WERI-Rb-1 (cell line): ENCODE results near the gene SYN1.

ENCODE experiments used
- DNase-seq: peaks from one replicate; pipeline ENCODE4 v3.0.0-alpha.2; 2020
- H3K27ac ChIP-seq: fragments of 250-450 bp; sonication (Bioruptor Pico); 2 replicates; pipeline ENCODE4 v1.5.1; 2020; ENCODE audit warnings: mild to moderate bottlenecking, moderate library complexity
- H3K27me3 ChIP-seq: fragments of 250-450 bp; sonication (Bioruptor Pico); 2 replicates; pipeline ENCODE4 v1.5.1; 2021; ENCODE audit warnings: mild to moderate bottlenecking, low read depth, moderate library complexity; ENCODE audit not compliant: insufficient read depth, severe bottlenecking
- H3K36me3 ChIP-seq: fragments of 250-450 bp; sonication (Bioruptor Pico); 2 replicates; pipeline ENCODE4 v1.5.1; 2020; ENCODE audit warnings: mild to moderate bottlenecking, moderate library complexity
- H3K4me3 ChIP-seq: 2 replicates; pipeline ENCODE4 v1.5.1; 2011; ENCODE audit warnings: low read depth, mild to moderate bottlenecking, control low read depth, low read length
- H3K9me3 ChIP-seq: fragments of 250-450 bp; sonication (Bioruptor Pico); 2 replicates; pipeline ENCODE4 v1.5.1; 2021; ENCODE audit warnings: mild to moderate bottlenecking, moderate library complexity; ENCODE audit not compliant: severe bottlenecking
- TF ChIP-seq, protein P1 (sequence below): IDR thresholded peaks from 2 replicates; pipeline ENCODE4 v1.5.1; 2011; ENCODE audit warnings: low read depth, mild to moderate bottlenecking, control low read depth, inconsistent platforms, low read length

SYN1 gene

DNA sequence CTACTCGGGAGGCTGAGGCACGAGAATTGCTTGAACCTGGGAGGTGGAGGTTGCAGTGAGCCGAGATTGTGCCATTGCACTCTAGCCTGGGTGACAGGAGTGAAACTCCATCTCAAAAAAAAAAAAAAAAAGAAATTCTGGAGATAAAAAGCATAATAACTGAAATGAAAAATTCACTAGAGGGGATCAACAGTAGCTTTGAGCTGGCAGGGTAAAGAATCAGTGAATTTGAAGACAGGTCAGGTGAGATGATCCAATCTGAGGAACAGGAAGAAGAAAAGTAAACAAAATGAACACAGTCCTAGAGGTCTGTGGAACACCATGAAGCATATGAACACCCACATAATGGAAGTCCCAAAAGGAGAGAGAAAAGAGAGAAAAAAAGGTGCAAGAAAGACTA lies 22.4 kb downstream of the SYN1 start:
- TF ChIP-seq, protein P1, sequence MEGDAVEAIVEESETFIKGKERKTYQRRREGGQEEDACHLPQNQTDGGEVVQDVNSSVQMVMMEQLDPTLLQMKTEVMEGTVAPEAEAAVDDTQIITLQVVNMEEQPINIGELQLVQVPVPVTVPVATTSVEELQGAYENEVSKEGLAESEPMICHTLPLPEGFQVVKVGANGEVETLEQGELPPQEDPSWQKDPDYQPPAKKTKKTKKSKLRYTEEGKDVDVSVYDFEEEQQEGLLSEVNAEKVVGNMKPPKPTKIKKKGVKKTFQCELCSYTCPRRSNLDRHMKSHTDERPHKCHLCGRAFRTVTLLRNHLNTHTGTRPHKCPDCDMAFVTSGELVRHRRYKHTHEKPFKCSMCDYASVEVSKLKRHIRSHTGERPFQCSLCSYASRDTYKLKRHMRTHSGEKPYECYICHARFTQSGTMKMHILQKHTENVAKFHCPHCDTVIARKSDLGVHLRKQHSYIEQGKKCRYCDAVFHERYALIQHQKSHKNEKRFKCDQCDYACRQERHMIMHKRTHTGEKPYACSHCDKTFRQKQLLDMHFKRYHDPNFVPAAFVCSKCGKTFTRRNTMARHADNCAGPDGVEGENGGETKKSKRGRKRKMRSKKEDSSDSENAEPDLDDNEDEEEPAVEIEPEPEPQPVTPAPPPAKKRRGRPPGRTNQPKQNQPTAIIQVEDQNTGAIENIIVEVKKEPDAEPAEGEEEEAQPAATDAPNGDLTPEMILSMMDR: no peak
- DNase-seq: no peak
- Histone ChIP-seq H3K4me3 (no peak overlapping the region), H3K27me3 (no peaks in the 10 kb centered on the region), H3K36me3 (no peaks in the 10 kb centered on the region), H3K9me3 (peaks cover 2% of the 10 kb centered on the region), H3K27ac (no peak overlapping the region)

GRCh38 chrX:47596256-47596655 lies 23.4 kb downstream of the SYN1 start:
- Histone ChIP-seq H3K27ac (no peak overlapping the region), H3K27me3 (no peaks in the 10 kb centered on the region), H3K9me3 (peaks cover 2% of the 10 kb centered on the region), H3K4me3 (no peak overlapping the region), H3K36me3 (no peaks in the 10 kb centered on the region)
- TF ChIP-seq, protein P1: no peak
- no peak for DNase-seq

GRCh38 chrX:47595716-47596251 lies 23.9 kb downstream of the SYN1 start:
- Histone ChIP-seq H3K4me3 (no peak overlapping the region), H3K27ac (no peak overlapping the region), H3K27me3 (no peaks in the 10 kb centered on the region), H3K36me3 (no peaks in the 10 kb centered on the region), H3K9me3 (peaks cover 2% of the 10 kb centered on the region)
- DNase-seq: no peak
- TF ChIP-seq, protein P1: no peak

GRCh38 chrX:47593522-47593921 lies 26.1 kb downstream of the SYN1 start:
- H3K4me3 ChIP-seq: no peak overlapping the region
- no peak for DNase-seq
- peaks cover 2% of the 10 kb centered on the region for H3K27me3 ChIP-seq
- H3K36me3 ChIP-seq: no peaks in the 10 kb centered on the region
- H3K9me3 ChIP-seq: peaks cover 2% of the 10 kb centered on the region
- TF ChIP-seq, protein P1: no peak
- no peak overlapping the region for H3K27ac ChIP-seq

DNA sequence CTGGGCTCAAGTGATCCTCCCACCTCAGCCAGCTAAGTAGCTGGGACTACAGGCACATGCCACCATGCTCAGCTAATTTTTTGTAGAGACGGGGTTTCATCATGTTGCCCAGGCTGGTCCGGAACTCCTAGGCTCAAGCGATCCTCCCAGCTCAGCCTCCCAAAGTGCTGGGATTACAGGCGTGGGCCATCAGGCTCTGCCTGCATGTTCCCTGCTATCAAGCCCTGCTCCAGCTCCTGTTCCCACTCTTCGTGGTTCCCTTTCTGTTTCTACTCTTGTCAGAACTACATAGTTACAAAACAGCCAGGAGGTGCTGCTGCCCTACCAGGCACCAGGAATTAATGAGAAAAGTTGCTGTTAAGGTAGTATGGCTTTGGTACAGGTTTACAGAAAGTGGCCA lies 28.7 kb downstream of the SYN1 start:
- Histone ChIP-seq H3K4me3 (no peak overlapping the region), H3K27me3 (peaks cover 2% of the 10 kb centered on the region), H3K9me3 (peaks cover under 1% of the 10 kb centered on the region), H3K27ac (no peak overlapping the region), H3K36me3 (no peaks in the 10 kb centered on the region)
- no peak for DNase-seq
- TF ChIP-seq, protein P1: no peak
